ENCODE results near the gene OR2A5.
"Not testable (repeated sequence)": the region's sequence is repeated elsewhere in the genome, so short reads cannot be mapped to it uniquely, and the experiment has no call there.

The OR2A5 gene

GRCh38 chr7:144048648-144049047 is at the start of gene OR2A5:
TSS of gene OR2A5 (plus strand) at chr7:144048948. CDS start at chr7:144050402, 1,454 bp downstream.
- no peak for DNase-seq

GRCh38 chr7:144000020-144000419 is 48.7 kb upstream of the OR2A5 start, which contains the start of gene OR6B1:
TSS of gene OR6B1 (plus strand) at chr7:144000320. CDS start at chr7:144003997, 3,677 bp downstream.
- no peak for DNase-seq

GRCh38 chr7:144001543-144001942 is 47.2 kb upstream of the OR2A5 start:
- DNase-seq, result no peak

- DNase-seq, result no peak
Observed at GRCh38 chr7:144004703-144005102, 44.0 kb upstream of the OR2A5 start.

- DNase-seq, result no peak
Observed at GRCh38 chr7:144006029-144006691, 42.6 kb upstream of the OR2A5 start.

GRCh38 chr7:144006692-144007042 is 42.1 kb upstream of the OR2A5 start:
- DNase-seq, result no peak

- no peak for DNase-seq
Observed at GRCh38 chr7:144009361-144009760, 39.4 kb upstream of the OR2A5 start.

GRCh38 chr7:144010061-144010460 is 38.7 kb upstream of the OR2A5 start:
- not testable (repeated sequence) for DNase-seq

GRCh38 chr7:144010821-144011220 is 37.9 kb upstream of the OR2A5 start:
- DNase-seq, result not testable (repeated sequence)

- DNase-seq, result no peak
Observed at GRCh38 chr7:144011458-144012230, 37.1 kb upstream of the OR2A5 start.

GRCh38 chr7:144018065-144018464 is 30.7 kb upstream of the OR2A5 start:
- DNase-seq, result no peak

GRCh38 chr7:144019457-144019856 is 29.3 kb upstream of the OR2A5 start:
- no peak for DNase-seq

- no peak for DNase-seq
Observed at GRCh38 chr7:144020340-144020739, 28.4 kb upstream of the OR2A5 start.

GRCh38 chr7:144022169-144022568 is 26.6 kb upstream of the OR2A5 start:
- no peak for DNase-seq

- DNase-seq, result no peak
Observed at GRCh38 chr7:144023171-144023827, 25.4 kb upstream of the OR2A5 start.

GRCh38 chr7:144024213-144024612 is 24.5 kb upstream of the OR2A5 start:
- no peak for DNase-seq

- DNase-seq, result no peak
Observed at GRCh38 chr7:144026203-144026883, 22.4 kb upstream of the OR2A5 start.

GRCh38 chr7:144027070-144027469 is 21.7 kb upstream of the OR2A5 start:
- DNase-seq, result no peak

- no peak for DNase-seq
Observed at GRCh38 chr7:144027974-144028373, 20.8 kb upstream of the OR2A5 start.

- no peak for DNase-seq
Observed at GRCh38 chr7:144028547-144028946, 20.2 kb upstream of the OR2A5 start.

GRCh38 chr7:144032516-144032915 is 16.2 kb upstream of the OR2A5 start:
- no peak for DNase-seq

GRCh38 chr7:144032985-144033709 is 15.6 kb upstream of the OR2A5 start:
- no peak for DNase-seq

GRCh38 chr7:144035385-144035784 is 13.4 kb upstream of the OR2A5 start:
- DNase-seq, result no peak
